ENCODE results near the gene PDLIM3.

GRCh38 chr4:185467101-185467500 is 68.2 kb downstream of the PDLIM3 start:
- no peak for TF ChIP-seq CTCF (conservative IDR thresholded peaks at IDR 0.05; ENCODE audit: low read depth, low read length)
- TF ChIP-seq POLR2A (IDR thresholded peaks at IDR 0.05; ENCODE audit: low read depth, low read length), result no peak
- TF ChIP-seq MXI1 (IDR thresholded peaks at IDR 0.05; ENCODE audit: borderline replicate concordance, low read depth, low read length), result no peak
- TF ChIP-seq RCOR1 (IDR thresholded peaks at IDR 0.05; ENCODE audit: insufficient replicate concordance, low read length), result no peak
- no peak for TF ChIP-seq RAD21 (IDR thresholded peaks at IDR 0.05; ENCODE audit: low read length)
- no peak for TF ChIP-seq MAZ (IDR thresholded peaks at IDR 0.05; ENCODE audit: borderline replicate concordance, low read depth, low read length)
- TF ChIP-seq SMC3 (IDR thresholded peaks at IDR 0.05; ENCODE audit: low read depth, low read length), result no peak
- no peak for TF ChIP-seq MAFK (IDR thresholded peaks at IDR 0.05; ENCODE audit: low read depth, low read length)
- TF ChIP-seq NFE2L2 (IDR thresholded peaks at IDR 0.05; ENCODE audit: low read depth, low read length), result no peak

All from IMR-90 (cell line).